Esophagus mucosa (tissue), 1 donor: Measurements from ENCODE around the gene DEPP1. TPM values are rescaled to one million over a fixed set of nuclear protein-coding genes. Genes with fewer than 3 reads are reported as not detected.

ENCODE experiments used
- ATAC-seq: fragments of 200-7000 bp; cut with Tn5 transposase; one replicate; pipeline ENCODE4 v1.9.1; 2020
- total RNA-seq: library from RNA; stranded (reverse); gene quantifications from one replicate; pipeline ENCODE4 v1.2.4, GENCODE V29; 2023
- donor health status: DM: yes; HTN: yes; CAD: no.

The DEPP1 gene
- total RNA-seq, 1 donor from 2014 or later = 3.3 TPM

DNA sequence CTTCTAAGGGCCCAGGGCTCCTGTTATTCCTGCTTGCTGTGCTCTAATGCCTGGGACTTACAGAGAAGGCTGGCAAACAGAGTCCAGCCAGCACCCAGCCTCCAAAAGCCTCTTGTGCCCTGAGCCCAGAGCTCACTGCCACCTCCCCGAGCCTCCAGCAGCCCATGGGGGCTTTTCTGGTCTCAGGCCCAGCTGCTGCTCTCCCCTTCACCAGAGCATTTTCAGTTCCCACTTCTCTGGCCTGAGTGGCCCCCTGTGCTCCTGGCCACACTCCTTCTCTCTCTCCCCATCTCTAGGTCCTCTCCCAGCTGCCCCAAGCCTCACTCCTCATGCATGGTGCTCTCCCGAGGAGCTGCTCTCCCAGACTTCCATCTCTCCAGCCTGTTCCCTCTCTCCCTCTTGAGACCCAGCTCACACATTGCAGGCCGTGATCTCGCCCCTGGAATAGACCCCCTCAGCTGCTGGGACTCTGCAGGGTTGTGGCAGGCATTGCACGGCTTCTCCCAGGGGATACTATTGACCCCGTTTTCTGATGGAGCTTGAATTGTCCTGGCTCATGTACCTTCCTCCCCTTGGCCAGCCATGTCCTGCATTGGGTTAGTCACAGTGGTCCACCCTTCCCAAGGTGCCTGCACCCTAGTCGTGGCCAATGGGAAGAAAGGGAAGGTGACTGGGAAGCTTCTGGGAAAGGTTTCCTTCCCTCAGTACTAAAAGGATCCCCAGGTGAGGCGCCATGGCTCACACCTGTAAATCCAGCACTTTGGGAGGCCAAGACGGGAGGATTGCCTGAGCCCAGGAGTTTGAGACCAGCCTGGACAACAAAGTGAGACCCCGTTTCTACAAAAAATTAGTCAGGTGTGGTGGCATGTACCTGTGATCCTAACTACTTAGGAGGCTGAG lies 28.0 kb downstream of the DEPP1 start:
- no peak for ATAC-seq

GRCh38 chr10:44949915-44950314 lies 28.7 kb downstream of the DEPP1 start:
- no peak for ATAC-seq

- ATAC-seq = peak; percentile 62
Observed at GRCh38 chr10:44949127-44949802, 29.3 kb downstream of the DEPP1 start.

- no peak for ATAC-seq
Observed at GRCh38 chr10:44948642-44949041, 30.0 kb downstream of the DEPP1 start.

DNA sequence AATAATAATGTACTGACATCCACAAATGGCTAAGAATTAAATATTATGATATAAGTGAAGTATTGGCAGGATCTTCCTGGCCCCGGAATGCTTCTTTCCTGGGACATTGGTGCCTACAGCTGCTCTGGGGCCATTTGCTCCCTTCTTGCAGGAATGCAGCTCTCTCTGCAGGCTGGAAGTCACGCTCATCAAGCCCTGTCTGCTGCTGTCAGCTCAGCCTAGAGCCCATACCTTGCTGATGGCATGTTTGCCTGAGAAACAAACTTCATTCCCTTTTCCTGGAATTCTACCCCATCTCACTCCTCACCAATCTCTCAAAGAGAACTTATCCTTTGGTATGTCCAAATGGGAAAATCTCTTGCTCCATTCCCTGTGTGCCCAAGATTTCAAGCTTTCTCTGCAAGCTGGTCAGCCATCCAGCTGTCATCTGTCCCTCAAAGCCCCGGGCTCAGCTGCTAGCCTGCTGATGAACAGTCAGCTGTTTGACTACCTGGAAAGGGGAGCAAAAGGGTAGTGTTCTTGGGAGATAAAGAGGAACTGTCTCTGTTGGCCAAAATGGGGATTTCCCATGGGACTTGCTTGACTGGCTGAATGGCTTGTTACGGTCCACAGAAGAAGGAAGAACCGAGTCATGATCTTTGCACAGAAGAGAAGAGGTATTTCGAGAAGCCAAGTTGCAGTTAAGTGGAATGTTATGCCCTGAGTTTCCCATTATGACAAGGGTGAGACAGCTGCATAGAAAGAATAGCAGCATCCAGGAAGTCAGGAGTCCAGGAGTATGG lies 31.0 kb downstream of the DEPP1 start:
- ATAC-seq = peak; percentile 64

DNA sequence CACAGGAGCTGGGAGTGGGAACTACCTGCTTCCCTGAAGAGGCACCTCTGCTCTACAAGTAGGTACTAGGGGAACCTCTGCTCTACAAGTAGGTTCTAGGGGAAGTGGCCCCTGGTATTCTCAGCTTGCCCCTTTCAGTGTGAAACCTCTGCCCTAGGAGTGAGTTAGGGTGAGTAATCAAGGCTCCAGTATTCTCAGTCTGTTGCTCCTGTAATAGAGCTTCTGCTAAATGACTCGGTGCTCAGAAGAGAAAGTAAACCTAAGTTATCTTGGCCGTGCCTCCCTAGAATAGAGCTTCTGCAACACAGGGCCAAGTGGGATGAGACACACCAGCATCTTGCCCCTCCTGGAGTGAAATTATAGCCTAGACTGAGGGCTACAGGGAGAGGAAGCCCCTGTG lies 32.4 kb downstream of the DEPP1 start:
- no peak for ATAC-seq

DNA sequence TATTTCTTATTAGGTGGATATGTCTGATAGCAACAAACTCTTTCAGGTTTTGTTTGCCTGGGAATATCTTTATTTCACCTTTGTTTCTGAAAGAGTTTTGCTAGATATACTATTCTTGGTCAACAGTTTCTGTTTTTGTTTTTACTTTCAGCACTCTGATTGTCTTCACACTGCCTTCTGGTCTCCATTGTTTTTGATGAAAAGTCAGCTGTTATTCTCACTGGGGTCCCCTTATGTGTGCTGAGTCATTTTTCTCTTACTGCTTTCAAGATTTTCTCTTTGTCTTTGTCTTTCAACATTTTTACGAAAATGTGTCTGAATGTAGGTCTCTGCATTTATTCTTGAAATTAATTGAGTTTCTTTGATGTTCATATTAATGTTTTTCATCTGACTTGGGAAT lies 34.3 kb downstream of the DEPP1 start:
- ATAC-seq = no peak

- no peak for ATAC-seq
Observed at GRCh38 chr10:44939691-44940401, 38.8 kb downstream of the DEPP1 start.

DNA sequence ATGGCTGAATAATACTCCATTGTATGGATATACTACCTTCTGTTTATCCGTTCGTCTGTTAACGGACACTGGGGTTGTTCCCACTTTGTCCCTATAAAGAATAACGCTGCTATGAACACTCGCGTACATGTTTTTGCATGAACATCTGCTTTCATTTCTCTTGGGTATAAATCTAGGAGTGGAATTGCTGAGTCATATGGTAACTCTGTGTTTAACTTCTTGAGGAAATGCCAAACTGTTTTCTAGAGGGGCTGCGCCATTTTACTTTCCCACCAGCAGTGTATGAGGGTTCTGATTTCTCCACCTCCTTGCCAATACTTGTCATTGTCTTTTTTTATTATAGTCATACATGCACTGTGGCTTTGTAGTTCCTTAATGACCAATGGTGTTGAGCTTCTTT lies 39.7 kb downstream of the DEPP1 start:
- no peak for ATAC-seq

DNA sequence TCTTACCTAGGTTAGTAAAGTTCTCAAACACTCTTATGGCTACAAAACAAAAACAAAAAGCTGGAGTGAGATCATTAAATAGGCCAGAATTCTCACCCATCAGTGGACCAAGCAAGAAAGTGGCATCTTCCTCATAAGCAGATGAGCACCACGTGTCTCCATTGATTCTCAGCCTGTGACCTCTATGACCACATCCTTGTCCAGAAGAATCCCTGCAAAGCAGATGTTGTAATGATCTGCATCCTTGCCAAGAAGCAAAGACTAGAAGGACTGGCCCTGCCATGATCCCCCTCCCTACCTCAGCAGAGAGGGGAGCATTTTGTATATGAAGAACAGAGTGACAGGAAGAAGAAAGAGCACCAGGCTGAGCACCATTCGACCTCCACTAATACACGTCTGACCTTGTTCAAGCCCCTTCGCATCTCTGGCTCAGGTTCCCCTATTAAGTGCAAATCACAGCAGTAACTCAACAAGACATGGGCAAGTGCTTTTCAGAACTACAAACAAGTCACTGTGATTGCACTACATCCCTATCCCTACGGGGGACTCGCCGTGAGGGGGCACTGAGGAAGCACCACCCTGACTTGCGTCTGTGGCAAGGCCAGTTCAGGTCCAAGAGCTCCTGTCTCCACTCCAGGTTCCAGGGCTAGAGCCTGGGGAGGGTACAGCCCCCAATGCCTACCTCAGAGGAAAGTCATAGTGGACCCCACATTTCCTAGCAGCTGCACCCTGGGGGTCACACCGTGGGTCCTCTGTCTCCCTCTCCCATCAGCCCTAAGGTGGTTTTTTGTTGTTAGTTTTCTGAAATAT lies 41.2 kb downstream of the DEPP1 start:
- ATAC-seq = no peak

DNA sequence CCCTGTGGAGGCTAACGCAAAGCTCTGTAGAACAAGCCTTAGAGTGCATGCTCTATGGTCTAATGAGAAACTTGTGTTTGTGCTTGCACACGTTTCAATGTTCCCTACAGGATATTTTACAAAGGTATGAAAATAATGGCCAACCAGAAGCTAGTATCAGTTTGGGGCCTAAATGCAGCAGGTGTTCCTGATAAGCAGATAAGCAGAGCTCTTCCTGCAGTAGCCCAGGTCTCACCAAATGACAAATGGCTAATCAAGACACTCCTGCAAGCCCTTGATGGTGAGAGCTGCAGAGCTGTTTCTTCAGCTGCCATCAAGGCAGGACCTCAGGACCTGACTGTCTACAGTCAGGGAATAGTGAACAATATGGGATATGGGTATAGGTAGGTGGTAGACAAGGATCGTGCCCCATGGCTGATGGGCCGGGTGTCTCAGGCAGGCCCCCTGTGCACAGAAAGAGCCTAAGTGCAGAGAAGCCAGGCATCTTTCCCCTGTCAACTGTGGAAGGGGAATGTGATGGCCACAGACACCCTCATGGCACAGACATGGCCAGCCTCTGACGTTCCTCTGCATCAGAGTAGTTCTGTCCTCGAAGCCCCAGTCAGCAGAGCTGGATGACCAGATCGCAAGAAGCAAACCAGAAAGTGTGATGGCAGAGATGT lies 42.2 kb downstream of the DEPP1 start:
- ATAC-seq = no peak

- ATAC-seq = no peak
Observed at GRCh38 chr10:44935966-44936295, 42.7 kb downstream of the DEPP1 start.

DNA sequence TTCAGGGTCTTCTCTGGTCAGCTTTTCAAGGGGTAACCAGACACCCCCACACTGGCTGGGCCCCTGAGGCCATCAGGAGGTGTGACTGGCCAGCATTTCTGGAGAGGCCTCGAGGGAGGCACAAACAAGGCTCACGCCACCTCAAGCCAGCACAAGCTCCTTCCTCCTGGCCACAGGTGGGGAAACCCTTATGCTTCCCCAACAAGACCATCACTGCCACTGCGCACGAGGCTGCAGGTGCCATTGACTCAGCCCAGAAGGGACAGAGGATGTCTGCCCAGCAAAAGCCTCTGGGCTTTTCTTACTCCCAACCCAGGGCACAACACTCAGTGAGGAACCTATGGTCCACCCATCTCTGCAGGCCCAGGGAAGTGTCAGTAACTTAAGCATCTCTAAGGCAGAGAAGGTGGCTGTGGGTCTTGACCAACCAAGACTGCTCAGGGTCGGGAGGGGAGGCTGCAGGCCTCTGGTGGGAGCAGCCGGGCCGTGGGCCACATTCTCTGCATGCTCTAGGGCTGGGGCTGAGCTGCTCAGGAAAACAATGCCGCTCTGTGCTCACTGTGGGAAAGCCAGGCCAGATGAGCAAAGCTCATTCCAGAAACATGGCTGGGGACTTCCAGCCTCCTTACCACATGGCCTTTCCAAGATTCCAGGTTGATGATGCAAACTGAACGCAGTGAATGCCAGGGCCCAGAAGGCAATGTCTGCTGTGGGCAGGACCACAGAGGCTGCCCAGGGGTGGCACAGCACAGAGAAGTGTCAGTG lies 43.2 kb downstream of the DEPP1 start:
- ATAC-seq = no peak

DNA sequence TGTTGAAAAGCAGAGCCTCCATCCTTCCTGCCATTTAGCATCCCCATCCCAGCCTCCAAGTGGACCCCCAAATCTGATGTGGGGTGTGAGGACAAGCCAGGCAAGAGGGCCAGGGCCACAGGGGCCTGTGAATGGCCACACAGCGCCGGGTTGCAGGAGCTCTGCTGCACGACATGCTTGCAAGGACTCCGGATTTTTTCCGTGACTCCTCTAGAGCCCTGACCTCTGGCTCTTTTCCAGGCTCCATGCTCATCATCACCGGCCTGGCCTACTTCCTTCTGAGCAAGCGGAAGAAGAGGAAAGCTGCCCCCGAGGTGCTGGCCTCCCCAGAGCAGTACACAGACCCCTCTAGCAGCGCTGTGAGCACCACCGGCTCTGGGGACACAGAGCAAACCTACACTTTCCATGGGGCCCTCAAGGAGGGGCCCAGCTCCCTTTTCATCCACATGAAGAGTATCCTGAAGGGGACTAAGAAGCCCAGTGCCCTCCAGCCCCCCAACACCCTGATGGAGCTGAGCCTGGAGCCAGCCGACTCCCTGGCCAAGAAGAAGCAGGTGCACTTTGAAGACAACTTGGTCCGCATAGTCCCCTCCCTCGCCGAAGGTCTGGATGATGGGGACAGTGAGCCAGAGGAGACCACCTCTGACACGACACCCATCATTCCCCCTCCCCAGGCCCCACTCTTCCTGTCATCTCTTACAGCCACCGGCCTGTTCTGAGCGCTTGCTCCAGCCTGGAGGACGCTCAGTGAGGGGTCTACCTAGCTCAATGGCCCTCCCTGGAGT lies 44.0 kb downstream of the DEPP1 start:
- ATAC-seq = no peak

DNA sequence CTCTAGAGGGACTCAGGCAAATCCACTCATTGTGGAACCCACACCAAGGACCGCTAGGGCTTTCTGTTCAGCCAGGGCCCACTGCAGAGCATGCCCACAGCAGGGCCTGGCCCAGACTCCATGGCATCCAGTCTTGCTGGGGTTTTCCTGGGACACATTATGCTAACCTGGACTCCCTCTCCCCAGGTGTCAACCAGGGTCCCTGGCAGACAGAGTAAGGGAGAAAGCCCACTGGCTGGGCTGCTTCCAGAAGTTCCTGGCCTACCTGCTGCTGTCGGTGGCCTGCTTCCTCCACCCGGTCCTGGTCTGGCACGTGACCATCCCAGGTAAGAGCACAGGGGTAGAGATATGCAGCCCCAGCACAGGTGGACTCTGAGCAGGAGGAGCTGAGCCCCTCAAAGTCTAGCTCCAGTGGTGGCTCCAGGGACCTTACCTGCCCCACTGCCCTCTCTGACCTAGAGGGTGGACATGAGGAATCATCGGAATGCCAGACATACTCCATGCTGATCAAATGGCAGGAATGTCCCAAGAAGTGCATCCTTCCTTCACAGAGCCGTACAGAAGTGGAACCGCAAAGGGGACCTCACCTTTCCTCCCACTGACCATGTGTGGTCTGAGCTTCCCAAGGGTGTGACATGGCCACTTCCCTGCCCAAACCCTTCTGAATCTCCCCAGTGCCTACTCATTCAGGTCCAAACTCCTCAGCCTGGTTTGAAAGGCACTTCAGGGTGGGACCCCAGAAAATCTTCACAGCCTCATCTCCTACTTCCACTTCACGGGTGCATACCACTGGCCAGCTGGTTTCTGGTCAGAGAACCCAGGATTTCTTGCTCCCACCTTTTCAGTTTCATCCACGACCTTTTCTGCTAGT lies 44.9 kb downstream of the DEPP1 start:
- no peak for ATAC-seq

DNA sequence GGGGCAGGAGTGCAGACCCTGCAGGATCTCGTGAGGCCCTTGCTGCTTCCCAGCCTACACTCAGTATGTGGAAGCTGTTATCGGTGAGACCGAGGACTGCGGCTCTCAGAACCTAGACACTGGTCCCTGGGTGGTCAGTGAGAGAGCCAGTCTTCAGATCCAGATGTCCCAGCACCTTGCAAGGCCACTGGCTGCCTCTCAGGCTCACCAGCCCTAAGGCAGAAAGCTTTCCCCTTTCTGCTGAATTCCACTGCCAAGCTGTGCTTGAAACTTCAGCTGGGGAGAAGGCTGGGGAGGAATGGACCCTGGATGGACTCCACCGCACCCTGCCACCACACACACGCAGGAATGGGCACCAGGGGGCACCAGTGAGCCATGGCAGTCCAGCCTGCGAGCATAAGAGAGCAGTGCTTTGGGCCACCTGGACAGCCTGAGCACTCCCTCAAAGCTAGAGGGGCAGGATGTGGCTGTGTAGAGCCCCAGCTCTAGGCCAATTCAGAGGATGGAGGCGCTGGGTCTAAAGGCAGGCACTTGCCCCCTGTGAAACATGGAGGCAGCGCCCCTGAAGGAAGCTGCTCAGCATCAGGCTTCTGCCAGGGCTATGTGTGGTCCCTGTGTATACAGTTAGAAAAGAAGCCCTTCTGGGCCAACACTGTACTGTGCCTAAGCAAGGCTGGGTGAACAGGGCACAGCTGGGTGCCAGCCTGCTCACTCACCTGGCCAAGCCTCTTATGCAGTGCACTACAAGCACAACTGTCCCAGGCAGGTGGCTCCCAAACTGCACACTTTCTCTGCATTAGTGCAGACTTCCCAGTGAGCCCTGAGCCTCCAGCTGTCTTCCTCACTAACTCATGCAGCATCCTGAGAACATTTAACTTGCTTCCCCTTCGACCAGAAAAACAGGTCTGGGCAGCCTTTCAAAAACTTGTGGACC lies 45.8 kb downstream of the DEPP1 start:
- peak; percentile 88 for ATAC-seq
